ENCODE measurements around the gene ARID4A. TPM values are rescaled to one million over a fixed set of nuclear protein-coding genes. Genes with fewer than 3 reads are reported as not detected.

Gene ARID4A
- total RNA-seq, 1 donor from 2014 or later: 24.9 TPM

- H3K27me3 Mint-ChIP-seq: peaks cover 7% of the 10 kb centered on the region
- H3K4me3 Mint-ChIP-seq: peak within 1 kb of the TSS; percentile 87
- TF ChIP-seq, protein P1, sequence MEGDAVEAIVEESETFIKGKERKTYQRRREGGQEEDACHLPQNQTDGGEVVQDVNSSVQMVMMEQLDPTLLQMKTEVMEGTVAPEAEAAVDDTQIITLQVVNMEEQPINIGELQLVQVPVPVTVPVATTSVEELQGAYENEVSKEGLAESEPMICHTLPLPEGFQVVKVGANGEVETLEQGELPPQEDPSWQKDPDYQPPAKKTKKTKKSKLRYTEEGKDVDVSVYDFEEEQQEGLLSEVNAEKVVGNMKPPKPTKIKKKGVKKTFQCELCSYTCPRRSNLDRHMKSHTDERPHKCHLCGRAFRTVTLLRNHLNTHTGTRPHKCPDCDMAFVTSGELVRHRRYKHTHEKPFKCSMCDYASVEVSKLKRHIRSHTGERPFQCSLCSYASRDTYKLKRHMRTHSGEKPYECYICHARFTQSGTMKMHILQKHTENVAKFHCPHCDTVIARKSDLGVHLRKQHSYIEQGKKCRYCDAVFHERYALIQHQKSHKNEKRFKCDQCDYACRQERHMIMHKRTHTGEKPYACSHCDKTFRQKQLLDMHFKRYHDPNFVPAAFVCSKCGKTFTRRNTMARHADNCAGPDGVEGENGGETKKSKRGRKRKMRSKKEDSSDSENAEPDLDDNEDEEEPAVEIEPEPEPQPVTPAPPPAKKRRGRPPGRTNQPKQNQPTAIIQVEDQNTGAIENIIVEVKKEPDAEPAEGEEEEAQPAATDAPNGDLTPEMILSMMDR (conservative IDR thresholded peaks at IDR 0.05): peak; percentile 98
- no peaks in the 10 kb centered on the region for H3K9me3 Mint-ChIP-seq
- H3K27ac Mint-ChIP-seq: peak within 1 kb of the TSS; percentile 84
- peak; percentile 89 for DNase-seq (ENCODE audit: extremely low spot score, unreplicated experiment)
- no peaks in the 10 kb centered on the region for H3K36me3 Mint-ChIP-seq
- H3K4me1 Mint-ChIP-seq (ENCODE audit: unreplicated experiment): peaks cover 5% of the 10 kb centered on the region
Observed at GRCh38 chr14:58395812-58396788, 97.7 kb downstream of the ARID4A start, which contains the start of gene TOMM20L. Gene TOMM20L (plus strand): TSS chr14:58395930. CDS start chr14:58395958, 28 bp downstream.

GRCh38 chr14:58397156-58397555, 98.8 kb downstream of the ARID4A start:
- TF ChIP-seq, protein P1 (conservative IDR thresholded peaks at IDR 0.05): no peak
- H3K36me3 Mint-ChIP-seq: peaks cover 3% of the 10 kb centered on the region
- H3K27me3 Mint-ChIP-seq: peaks cover 7% of the 10 kb centered on the region
- DNase-seq (ENCODE audit: extremely low spot score, unreplicated experiment): no peak
- peak overlapping the region; percentile 20 for H3K4me3 Mint-ChIP-seq
- H3K4me1 Mint-ChIP-seq (ENCODE audit: unreplicated experiment): peaks cover 5% of the 10 kb centered on the region
- no peaks in the 10 kb centered on the region for H3K9me3 Mint-ChIP-seq
- no peak overlapping the region for H3K27ac Mint-ChIP-seq

DNA sequence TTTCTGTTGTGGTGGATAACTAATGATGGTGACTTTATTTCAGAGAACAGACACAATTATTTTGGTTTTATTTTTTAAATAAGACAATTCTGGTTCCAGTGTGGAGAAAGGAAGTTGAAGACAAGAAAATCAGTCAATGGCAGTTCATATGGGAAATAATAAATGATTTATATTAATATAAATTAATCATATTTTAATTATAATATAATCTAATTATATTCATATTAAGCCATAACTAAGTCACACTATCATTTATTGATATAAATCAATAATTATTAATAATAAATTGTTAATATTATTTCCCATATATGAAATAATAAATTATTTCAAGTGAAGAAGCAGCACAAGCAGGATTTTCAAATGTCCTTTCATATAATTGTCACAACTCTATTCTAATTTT, 100.1 kb downstream of the ARID4A start:
- H3K27me3 Mint-ChIP-seq: peaks cover 7% of the 10 kb centered on the region
- TF ChIP-seq, protein P1 (conservative IDR thresholded peaks at IDR 0.05): no peak
- H3K4me3 Mint-ChIP-seq: no peak overlapping the region
- no peak for DNase-seq (ENCODE audit: extremely low spot score, unreplicated experiment)
- H3K4me1 Mint-ChIP-seq (ENCODE audit: unreplicated experiment): peaks cover 5% of the 10 kb centered on the region
- peaks cover 3% of the 10 kb centered on the region for H3K36me3 Mint-ChIP-seq
- H3K9me3 Mint-ChIP-seq: no peaks in the 10 kb centered on the region
- no peak overlapping the region for H3K27ac Mint-ChIP-seq

DNA sequence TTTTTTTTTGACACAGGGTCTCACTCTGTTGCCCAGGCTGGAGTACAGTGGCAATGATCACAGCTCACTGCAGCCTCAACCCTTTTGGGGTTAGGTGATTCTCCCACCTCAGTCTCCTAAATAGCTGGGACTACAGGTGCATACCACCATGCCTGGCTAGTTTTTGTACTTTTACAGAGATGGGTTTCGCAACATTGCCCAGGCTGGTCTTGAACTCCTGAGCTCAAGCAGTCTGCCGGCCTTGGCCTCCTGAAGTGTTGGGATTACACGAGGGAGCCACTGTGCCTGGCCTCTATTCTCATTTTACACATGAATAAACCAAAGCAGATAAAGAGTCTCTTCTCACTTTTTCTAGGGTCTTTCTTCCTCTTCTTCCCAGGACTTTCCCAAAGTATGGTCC, 100.5 kb downstream of the ARID4A start:
- TF ChIP-seq, protein P1 (conservative IDR thresholded peaks at IDR 0.05): no peak
- peaks cover 3% of the 10 kb centered on the region for H3K36me3 Mint-ChIP-seq
- H3K9me3 Mint-ChIP-seq: no peaks in the 10 kb centered on the region
- no peak overlapping the region for H3K4me3 Mint-ChIP-seq
- H3K4me1 Mint-ChIP-seq (ENCODE audit: unreplicated experiment): peaks cover 5% of the 10 kb centered on the region
- no peak overlapping the region for H3K27ac Mint-ChIP-seq
- DNase-seq (ENCODE audit: extremely low spot score, unreplicated experiment): no peak
- peaks cover 7% of the 10 kb centered on the region for H3K27me3 Mint-ChIP-seq

DNA sequence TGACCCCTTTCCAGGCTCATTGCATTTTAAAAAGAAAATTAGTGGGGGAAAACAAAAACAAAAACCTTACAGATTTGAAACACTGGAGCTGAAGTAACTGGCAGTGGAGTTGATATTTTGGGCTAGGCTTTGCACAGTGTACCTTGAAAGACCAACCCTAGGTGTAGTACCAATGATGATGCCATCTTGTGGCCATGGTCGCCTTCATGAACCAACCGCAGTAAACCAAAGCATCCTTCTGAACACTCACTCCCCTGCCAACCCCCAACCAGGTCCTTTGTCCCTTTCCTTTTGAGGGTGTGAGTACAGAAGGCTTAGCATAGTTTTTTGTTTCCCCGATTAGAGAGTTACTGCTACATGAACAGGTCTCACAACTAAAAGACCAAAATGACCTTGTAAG, 103.2 kb downstream of the ARID4A start:
- TF ChIP-seq, protein P1 (conservative IDR thresholded peaks at IDR 0.05): no peak
- peaks cover 7% of the 10 kb centered on the region for H3K36me3 Mint-ChIP-seq
- H3K4me1 Mint-ChIP-seq (ENCODE audit: unreplicated experiment): peaks cover under 1% of the 10 kb centered on the region
- no peak overlapping the region for H3K27ac Mint-ChIP-seq
- no peaks in the 10 kb centered on the region for H3K9me3 Mint-ChIP-seq
- H3K4me3 Mint-ChIP-seq: no peak overlapping the region
- no peak for DNase-seq (ENCODE audit: extremely low spot score, unreplicated experiment)
- peaks cover 3% of the 10 kb centered on the region for H3K27me3 Mint-ChIP-seq

All from type B pancreatic cell (in vitro differentiated cells).